ENCODE data around the gene STK17A. TPM values are rescaled to one million over a fixed set of nuclear protein-coding genes. Genes with fewer than 3 reads are reported as not detected.
A peak's percentile ranks its signal among the peaks of the same experiment; 100 is the strongest.

STK17A gene
- total RNA-seq, 1 experiment from 2014 or later: 75.4 TPM

GRCh38 chr7:43650457-43651052, 67.6 kb downstream of the STK17A start:
- Histone ChIP-seq H3K9me3 (ENCODE audit: low read length) (no peaks in the 10 kb centered on the region), H3K27ac (ENCODE audit: low read length) (peak overlapping the region; percentile 99), H3K4me3 (ENCODE audit: low read length) (peak overlapping the region; percentile 41; the same call in 1 of the 2 replicates), H3K4me2 (ENCODE audit: low read length) (peak overlapping the region; percentile 75), H3K36me3 (ENCODE audit: low read depth, low read length) (peaks cover 9% of the 10 kb centered on the region), H3K9ac (ENCODE audit: low read length) (peak overlapping the region; percentile 83), H3K4me1 (ENCODE audit: insufficient read depth, low read length) (peaks cover 69% of the 10 kb centered on the region), H3K27me3 (ENCODE audit: low read length) (no peaks in the 10 kb centered on the region), H2AFZ (ENCODE audit: low read length) (no peak overlapping the region), H3F3A (ENCODE audit: low read length, unreplicated experiment) (peaks cover 23% of the 10 kb centered on the region), H4K20me1 (ENCODE audit: low read length) (no peaks in the 10 kb centered on the region), H3K9me2 (replicated peaks; ENCODE audit: low read length) (no peaks in the 10 kb centered on the region), H3K79me2 (ENCODE audit: low read length) (peaks cover 62% of the 10 kb centered on the region)
- intact Hi-C loops (cut with micrococcal nuclease): no loop called here
- no TSS peak for BruUV-seq (replicated peaks)
- ChIA-PET POLR2A (ENCODE audit: unreplicated experiment) (interaction anchor here (0.6 kb wide), 1 partner anchor 50 kb away, joined by 4 read pairs; no protein-coding TSS in a partner anchor), CTCF (interaction anchor here (0.6 to 1.7 kb wide), 4 partner anchors 49 to 205 kb away, joined by 4 to 12 read pairs (median 6); partner anchors contain the start of genes COA1 and STK17A)
- peak; percentile 46 for DNase-seq
- TF ChIP-seq CTCF (conservative IDR thresholded peaks at IDR 0.05; ENCODE audit: low read depth, low read length): no peak
- no peak for TF ChIP-seq EZH2phosphoT487 (IDR thresholded peaks at IDR 0.05; ENCODE audit: borderline replicate concordance, low read length)
- TF ChIP-seq EZH2 (IDR thresholded peaks at IDR 0.05; ENCODE audit: low read length, unreplicated experiment): no peak
- peak; percentile 3; the same call in 1 of the 2 replicates for ATAC-seq

- Histone ChIP-seq H3K27ac (ENCODE audit: low read length) (peak overlapping the region; percentile 99; the same call in 1 of the 2 replicates), H3K4me1 (ENCODE audit: insufficient read depth, low read length) (peaks cover 55% of the 10 kb centered on the region)
- POLR2A ChIA-PET (ENCODE audit: unreplicated experiment): no interaction called here
These were observed 69.5 kb downstream of the STK17A start for GRCh38 chr7:43652364-43652763.

More at GRCh38 chr7:43652364-43652763, 69.5 kb downstream of the STK17A start:
- Histone ChIP-seq H2AFZ (ENCODE audit: low read length) (no peak overlapping the region), H3K9ac (ENCODE audit: low read length) (no peak overlapping the region), H4K20me1 (ENCODE audit: low read length) (no peaks in the 10 kb centered on the region), H3K79me2 (ENCODE audit: low read length) (peaks cover 63% of the 10 kb centered on the region), H3K4me2 (ENCODE audit: low read length) (no peak overlapping the region), H3F3A (ENCODE audit: low read length, unreplicated experiment) (peaks cover 17% of the 10 kb centered on the region), H3K9me2 (replicated peaks; ENCODE audit: low read length) (no peaks in the 10 kb centered on the region), H3K36me3 (ENCODE audit: low read depth, low read length) (peaks cover 8% of the 10 kb centered on the region), H3K4me3 (ENCODE audit: low read length) (no peak overlapping the region), H3K9me3 (ENCODE audit: low read length) (no peaks in the 10 kb centered on the region), H3K27me3 (ENCODE audit: low read length) (no peaks in the 10 kb centered on the region)
- intact Hi-C loops (cut with micrococcal nuclease): no loop called here
- TF ChIP-seq CTCF (conservative IDR thresholded peaks at IDR 0.05; ENCODE audit: low read depth, low read length): no peak
- no peak for TF ChIP-seq EZH2phosphoT487 (IDR thresholded peaks at IDR 0.05; ENCODE audit: borderline replicate concordance, low read length)
- TF ChIP-seq EZH2 (IDR thresholded peaks at IDR 0.05; ENCODE audit: low read length, unreplicated experiment): no peak
- CTCF ChIA-PET: interaction anchor here (0.7 to 1.4 kb wide), 5 partner anchors 37 to 70 kb away, joined by 3 to 17 read pairs (median 4); partner anchors contain the start of gene STK17A
- no TSS peak for BruUV-seq (replicated peaks)
- no peak for ATAC-seq
- no peak for DNase-seq

Data from PC-3 (cell line).